Measurements from ENCODE around the gene MT1HL1.

The MT1HL1 gene

DNA sequence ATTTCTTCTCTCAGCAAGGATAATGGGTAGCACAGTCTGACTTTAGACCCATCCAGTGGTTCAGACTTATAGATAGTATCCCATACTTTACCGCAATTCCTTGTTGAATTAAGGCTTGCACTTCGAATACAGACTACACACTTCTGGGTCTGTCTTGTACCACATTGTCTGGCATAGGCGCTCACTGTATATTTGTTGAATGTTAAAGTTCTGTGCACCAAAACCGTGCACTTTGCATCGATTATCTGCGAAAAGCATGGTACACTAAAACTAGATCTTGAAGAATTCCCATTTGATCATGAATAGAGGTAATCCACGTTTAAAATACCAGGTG, 37.2 kb upstream of the MT1HL1 start:
- no peak for TF ChIP-seq SIN3A (IDR thresholded peaks at IDR 0.05; ENCODE audit: borderline replicate concordance, insufficient read depth, low read length)

DNA sequence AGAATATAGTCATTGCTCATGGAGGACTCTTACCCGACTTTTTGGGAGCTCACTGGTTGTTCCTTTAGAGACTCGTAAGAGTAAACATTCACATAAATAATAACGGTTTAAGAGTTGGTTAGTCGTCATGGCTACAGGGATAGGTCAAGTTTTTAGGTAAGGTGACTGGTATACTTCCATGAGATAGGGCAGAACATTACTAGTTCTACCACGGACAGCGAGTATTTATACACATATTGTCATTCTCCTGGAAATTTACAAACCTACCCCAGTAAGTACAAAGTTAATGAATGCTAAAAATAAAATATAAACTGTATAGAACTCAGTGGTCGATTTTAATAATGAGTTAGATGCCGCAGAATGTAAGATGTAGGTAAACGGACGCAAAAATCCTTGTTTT, 36.6 kb upstream of the MT1HL1 start:
- no peak for TF ChIP-seq TAF1 (IDR thresholded peaks at IDR 0.05; ENCODE audit: borderline replicate concordance, insufficient read depth, low read length)
- no peak for TF ChIP-seq FOXP2 (optimal IDR thresholded peaks at IDR 0.05; ENCODE audit: borderline replicate concordance, extremely low read depth, extremely low read length, insufficient read depth)
- TF ChIP-seq POLR2AphosphoS5 (IDR thresholded peaks at IDR 0.05; ENCODE audit: low read depth, low read length), result no peak
- TF ChIP-seq SIN3A (IDR thresholded peaks at IDR 0.05; ENCODE audit: borderline replicate concordance, insufficient read depth, low read length), result no peak
- TF ChIP-seq, protein P1, sequence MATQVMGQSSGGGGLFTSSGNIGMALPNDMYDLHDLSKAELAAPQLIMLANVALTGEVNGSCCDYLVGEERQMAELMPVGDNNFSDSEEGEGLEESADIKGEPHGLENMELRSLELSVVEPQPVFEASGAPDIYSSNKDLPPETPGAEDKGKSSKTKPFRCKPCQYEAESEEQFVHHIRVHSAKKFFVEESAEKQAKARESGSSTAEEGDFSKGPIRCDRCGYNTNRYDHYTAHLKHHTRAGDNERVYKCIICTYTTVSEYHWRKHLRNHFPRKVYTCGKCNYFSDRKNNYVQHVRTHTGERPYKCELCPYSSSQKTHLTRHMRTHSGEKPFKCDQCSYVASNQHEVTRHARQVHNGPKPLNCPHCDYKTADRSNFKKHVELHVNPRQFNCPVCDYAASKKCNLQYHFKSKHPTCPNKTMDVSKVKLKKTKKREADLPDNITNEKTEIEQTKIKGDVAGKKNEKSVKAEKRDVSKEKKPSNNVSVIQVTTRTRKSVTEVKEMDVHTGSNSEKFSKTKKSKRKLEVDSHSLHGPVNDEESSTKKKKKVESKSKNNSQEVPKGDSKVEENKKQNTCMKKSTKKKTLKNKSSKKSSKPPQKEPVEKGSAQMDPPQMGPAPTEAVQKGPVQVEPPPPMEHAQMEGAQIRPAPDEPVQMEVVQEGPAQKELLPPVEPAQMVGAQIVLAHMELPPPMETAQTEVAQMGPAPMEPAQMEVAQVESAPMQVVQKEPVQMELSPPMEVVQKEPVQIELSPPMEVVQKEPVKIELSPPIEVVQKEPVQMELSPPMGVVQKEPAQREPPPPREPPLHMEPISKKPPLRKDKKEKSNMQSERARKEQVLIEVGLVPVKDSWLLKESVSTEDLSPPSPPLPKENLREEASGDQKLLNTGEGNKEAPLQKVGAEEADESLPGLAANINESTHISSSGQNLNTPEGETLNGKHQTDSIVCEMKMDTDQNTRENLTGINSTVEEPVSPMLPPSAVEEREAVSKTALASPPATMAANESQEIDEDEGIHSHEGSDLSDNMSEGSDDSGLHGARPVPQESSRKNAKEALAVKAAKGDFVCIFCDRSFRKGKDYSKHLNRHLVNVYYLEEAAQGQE (IDR thresholded peaks at IDR 0.05; ENCODE audit: insufficient read depth in 1 of 2, low read depth in 2 of 2, low read length in 2 of 2), result no peak

DNA sequence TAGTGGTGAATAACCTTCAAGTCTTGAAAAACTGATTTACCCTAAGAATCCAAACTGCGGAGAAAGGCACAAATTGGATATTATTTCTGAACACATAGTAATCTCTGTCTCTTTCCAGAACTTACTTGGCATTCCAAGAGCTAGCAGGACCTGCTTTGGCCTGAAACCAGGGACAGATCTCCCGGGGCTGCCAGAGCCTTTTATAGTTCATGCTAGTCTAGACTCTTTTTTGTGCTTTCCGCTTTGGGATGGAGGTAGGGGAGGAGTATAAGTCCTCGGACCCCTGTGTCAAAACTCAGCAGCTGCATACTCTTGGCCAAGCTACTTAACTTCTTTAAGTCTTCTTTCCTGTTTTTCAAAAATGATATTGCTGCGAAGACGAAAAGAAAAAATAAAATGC, 34.0 kb upstream of the MT1HL1 start:
- no peak for TF ChIP-seq TAF1 (IDR thresholded peaks at IDR 0.05; ENCODE audit: borderline replicate concordance, insufficient read depth, low read length)
- TF ChIP-seq POLR2AphosphoS5 (IDR thresholded peaks at IDR 0.05; ENCODE audit: low read depth, low read length), result no peak
- TF ChIP-seq, protein P1 (IDR thresholded peaks at IDR 0.05; ENCODE audit: insufficient read depth in 1 of 2, low read depth in 2 of 2, low read length in 2 of 2), result no peak

DNA sequence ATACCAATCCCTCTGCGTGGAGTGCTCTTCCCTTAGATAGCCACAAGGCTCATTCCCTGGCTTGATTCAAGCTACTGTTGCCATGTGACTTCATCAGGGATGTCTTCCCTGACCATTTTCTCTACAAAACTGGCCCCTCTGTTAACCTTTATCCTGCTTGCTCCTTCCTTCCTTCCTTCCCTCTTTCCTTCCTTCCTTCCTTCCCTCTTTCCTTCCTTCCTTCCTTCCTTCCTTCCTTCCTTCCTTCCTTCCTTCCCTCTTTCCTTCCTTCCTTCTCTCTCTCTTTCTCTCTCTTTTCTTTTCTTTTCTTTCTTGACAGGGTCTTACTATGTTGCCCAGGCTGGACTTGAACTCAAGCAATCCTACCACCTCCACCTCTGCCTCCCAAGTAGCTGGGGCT, 31.5 kb upstream of the MT1HL1 start:
- no peak for TF ChIP-seq POLR2AphosphoS5 (IDR thresholded peaks at IDR 0.05; ENCODE audit: low read depth, low read length)
- TF ChIP-seq FOXP2 (optimal IDR thresholded peaks at IDR 0.05; ENCODE audit: borderline replicate concordance, extremely low read depth, extremely low read length, insufficient read depth), result no peak
- no peak for TF ChIP-seq SIN3A (IDR thresholded peaks at IDR 0.05; ENCODE audit: borderline replicate concordance, insufficient read depth, low read length)
- no peak for TF ChIP-seq TAF1 (IDR thresholded peaks at IDR 0.05; ENCODE audit: borderline replicate concordance, insufficient read depth, low read length)
- TF ChIP-seq, protein P1 (IDR thresholded peaks at IDR 0.05; ENCODE audit: insufficient read depth in 1 of 2, low read depth in 2 of 2, low read length in 2 of 2), result no peak

DNA sequence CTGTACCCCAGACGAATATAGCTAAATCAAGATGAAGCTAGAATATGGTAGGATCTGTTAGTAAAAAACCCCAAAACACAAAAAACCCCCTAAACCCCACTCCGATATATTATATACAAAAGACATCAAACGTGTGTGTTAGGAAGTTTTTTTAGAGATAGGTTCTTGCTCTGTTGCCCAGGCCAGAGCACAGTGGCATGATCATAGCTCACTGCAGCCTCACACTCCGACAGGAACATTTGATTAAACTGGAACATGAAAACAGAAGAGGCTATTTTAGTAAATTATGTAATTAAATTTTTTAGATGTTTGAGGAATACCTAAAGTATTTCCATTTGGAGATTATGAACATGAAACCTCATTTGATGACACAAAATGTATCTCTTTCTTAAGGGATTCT, 29.6 kb upstream of the MT1HL1 start:
- no peak for TF ChIP-seq TAF1 (IDR thresholded peaks at IDR 0.05; ENCODE audit: borderline replicate concordance, insufficient read depth, low read length)
- TF ChIP-seq POLR2AphosphoS5 (IDR thresholded peaks at IDR 0.05; ENCODE audit: low read depth, low read length), result no peak
- TF ChIP-seq, protein P1 (IDR thresholded peaks at IDR 0.05; ENCODE audit: insufficient read depth in 1 of 2, low read depth in 2 of 2, low read length in 2 of 2), result no peak
- no peak for TF ChIP-seq SIN3A (IDR thresholded peaks at IDR 0.05; ENCODE audit: borderline replicate concordance, insufficient read depth, low read length)
- TF ChIP-seq FOXP2 (optimal IDR thresholded peaks at IDR 0.05; ENCODE audit: borderline replicate concordance, extremely low read depth, extremely low read length, insufficient read depth), result no peak

All from PFSK-1 (cell line).